ENCODE measurements around the gene PBLD. TPM values are rescaled to one million over a fixed set of nuclear protein-coding genes. Genes with fewer than 3 reads are reported as not detected.

Gene PBLD
- polyA plus RNA-seq, 1 experiment: 1.1 TPM

GRCh38 chr10:68269562-68270290 lies 63.0 kb downstream of the PBLD start:
- POLR2A ChIA-PET: no interaction called here
- peaks cover 2% of the 10 kb centered on the region; the same call in 1 of the 2 replicates for H3K27me3 ChIP-seq (ENCODE audit: control insufficient read depth, insufficient read depth, low read length)
- no peak for TF ChIP-seq CTCF (IDR thresholded peaks at IDR 0.05; ENCODE audit: insufficient read depth, low read depth, low read length)
- no peaks in the 10 kb centered on the region for H3K36me3 ChIP-seq (ENCODE audit: control insufficient read depth, insufficient read depth, low read length)
- no peak for DNase-seq (ENCODE audit: low read depth)
- no peak overlapping the region for H3K4me3 ChIP-seq (ENCODE audit: low read depth, low read length)
- CTCF ChIA-PET: no interaction called here

- ChIA-PET POLR2A (no interaction called here), CTCF (no interaction called here)
- H3K36me3 ChIP-seq (ENCODE audit: control insufficient read depth, insufficient read depth, low read length): no peaks in the 10 kb centered on the region
- no peak for TF ChIP-seq CTCF (IDR thresholded peaks at IDR 0.05; ENCODE audit: insufficient read depth, low read depth, low read length)
- H3K4me3 ChIP-seq (ENCODE audit: low read depth, low read length): no peak overlapping the region
- H3K27me3 ChIP-seq (ENCODE audit: control insufficient read depth, insufficient read depth, low read length): peaks cover 1% of the 10 kb centered on the region; the same call in 1 of the 2 replicates
- no peak for DNase-seq (ENCODE audit: low read depth)
Observed at GRCh38 chr10:68261132-68261856, 71.4 kb downstream of the PBLD start.

- peaks cover 7% of the 10 kb centered on the region for H3K27me3 ChIP-seq (ENCODE audit: control insufficient read depth, insufficient read depth, low read length)
- DNase-seq (ENCODE audit: low read depth): no peak
- no peak overlapping the region for H3K4me3 ChIP-seq (ENCODE audit: low read depth, low read length)
- no peaks in the 10 kb centered on the region for H3K36me3 ChIP-seq (ENCODE audit: control insufficient read depth, insufficient read depth, low read length)
- ChIA-PET CTCF (interaction anchor here (1.0 kb wide), 1 partner anchor 48 kb away, joined by 3 read pairs; no protein-coding TSS in a partner anchor), POLR2A (no interaction called here)
- no peak for TF ChIP-seq CTCF (IDR thresholded peaks at IDR 0.05; ENCODE audit: insufficient read depth, low read depth, low read length)
Observed at GRCh38 chr10:68253346-68253745, 79.4 kb downstream of the PBLD start.

GRCh38 chr10:68251625-68252495 lies 80.9 kb downstream of the PBLD start:
- CTCF ChIA-PET: interaction anchor here (1.0 kb wide), 1 partner anchor 50 kb away, joined by 3 read pairs; no protein-coding TSS in a partner anchor
- no peak for TF ChIP-seq CTCF (IDR thresholded peaks at IDR 0.05; ENCODE audit: insufficient read depth, low read depth, low read length)
- no peak for DNase-seq (ENCODE audit: low read depth)
- Histone ChIP-seq H3K27me3 (ENCODE audit: control insufficient read depth, insufficient read depth, low read length) (peaks cover 9% of the 10 kb centered on the region), H3K4me3 (ENCODE audit: low read depth, low read length) (no peak overlapping the region), H3K36me3 (ENCODE audit: control insufficient read depth, insufficient read depth, low read length) (no peaks in the 10 kb centered on the region)
- POLR2A ChIA-PET: no interaction called here

GRCh38 chr10:68251151-68251550 lies 81.6 kb downstream of the PBLD start:
- peaks cover 8% of the 10 kb centered on the region for H3K27me3 ChIP-seq (ENCODE audit: control insufficient read depth, insufficient read depth, low read length)
- H3K4me3 ChIP-seq (ENCODE audit: low read depth, low read length): no peak overlapping the region
- no peak for DNase-seq (ENCODE audit: low read depth)
- ChIA-PET POLR2A (no interaction called here), CTCF (no interaction called here)
- no peak for TF ChIP-seq CTCF (IDR thresholded peaks at IDR 0.05; ENCODE audit: insufficient read depth, low read depth, low read length)
- no peaks in the 10 kb centered on the region for H3K36me3 ChIP-seq (ENCODE audit: control insufficient read depth, insufficient read depth, low read length)

Data from BJ (cell line).